ENCODE measurements around the gene YEATS2. TPM values are rescaled to one million over a fixed set of nuclear protein-coding genes. Genes with fewer than 3 reads are reported as not detected.
"Not testable (repeated sequence)": the region's sequence is repeated elsewhere in the genome, so short reads cannot be mapped to it uniquely, and the experiment has no call there.

YEATS2 gene
- total RNA-seq = 44.5 and 45.0 TPM in 2 replicates

- intact Hi-C loops (cut with micrococcal nuclease) = loop anchor here (1.0 to 5.0 kb wide), 17 partner anchors 13 to 905 kb away; partner anchors contain the start of genes ABCC5, ABCF3, ALG3 and AP2M1
Measured at GRCh38 chr3:183697610-183698317, at the start of gene YEATS2. TSS of gene YEATS2 (plus strand) at chr3:183697797. CDS start at chr3:183715163, 17,366 bp downstream.

GRCh38 chr3:183650554-183650953 is 47.0 kb upstream of the YEATS2 start:
- intact Hi-C loops (cut with micrococcal nuclease) = no loop called here

DNA sequence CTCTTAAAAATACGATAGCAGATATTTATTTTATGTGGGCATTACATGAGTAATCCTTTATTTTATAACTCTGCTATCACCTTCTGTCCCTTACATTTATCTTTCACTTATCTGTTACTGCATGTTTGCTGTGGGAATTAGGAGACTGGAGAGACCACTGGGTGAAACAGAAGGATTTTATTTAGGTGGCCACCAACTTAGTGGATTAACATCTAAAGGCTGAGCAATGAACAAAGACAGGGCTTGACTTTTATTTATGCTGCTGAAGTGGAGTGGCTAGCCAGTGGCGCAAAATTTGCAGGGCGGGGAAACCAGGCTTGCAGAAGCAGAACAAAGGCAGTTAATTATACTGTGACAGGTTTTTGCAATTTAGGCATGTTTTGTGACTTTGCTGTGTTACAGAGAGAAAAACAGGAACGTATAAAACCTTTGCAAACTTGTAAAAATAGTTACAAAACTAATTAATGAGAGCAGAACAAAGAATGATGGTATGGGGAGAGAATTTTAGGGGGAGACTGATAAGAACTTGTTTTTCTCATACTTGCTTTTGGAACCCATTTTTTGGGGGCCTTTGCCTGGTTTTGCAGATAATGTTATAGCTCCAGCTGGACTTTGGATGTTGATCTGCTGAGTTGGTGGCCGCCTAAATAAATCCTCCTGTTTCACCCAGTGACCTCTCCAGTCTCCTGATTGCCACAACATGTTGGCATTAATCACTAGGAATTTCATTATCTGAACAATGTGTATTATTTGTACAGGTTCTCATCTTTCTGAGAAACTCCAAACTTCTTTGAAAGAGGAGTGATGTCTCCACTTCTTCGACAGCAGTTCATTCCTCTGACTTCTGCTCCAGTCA is 44.2 kb upstream of the YEATS2 start:
- intact Hi-C loops (cut with micrococcal nuclease) = no loop called here

DNA sequence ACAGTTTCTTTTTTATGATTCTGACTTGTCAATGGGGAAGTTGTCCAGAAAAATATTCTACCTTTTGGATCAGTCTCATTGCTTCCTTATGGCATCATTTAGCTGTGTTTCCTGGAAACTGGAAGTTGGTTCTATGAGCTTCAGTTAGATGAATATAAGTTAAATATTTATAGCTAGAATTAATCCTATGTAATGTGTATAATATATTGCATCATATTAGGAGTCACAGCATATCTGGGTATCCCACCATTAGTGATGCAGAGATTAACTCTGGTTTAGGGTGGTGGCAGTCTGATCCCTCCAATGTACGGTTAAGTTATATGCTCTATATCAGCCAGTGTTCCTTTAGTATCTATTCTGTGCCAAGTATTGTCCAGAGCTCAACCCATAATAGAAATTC is 42.9 kb upstream of the YEATS2 start:
- intact Hi-C loops (cut with micrococcal nuclease) = no loop called here

DNA sequence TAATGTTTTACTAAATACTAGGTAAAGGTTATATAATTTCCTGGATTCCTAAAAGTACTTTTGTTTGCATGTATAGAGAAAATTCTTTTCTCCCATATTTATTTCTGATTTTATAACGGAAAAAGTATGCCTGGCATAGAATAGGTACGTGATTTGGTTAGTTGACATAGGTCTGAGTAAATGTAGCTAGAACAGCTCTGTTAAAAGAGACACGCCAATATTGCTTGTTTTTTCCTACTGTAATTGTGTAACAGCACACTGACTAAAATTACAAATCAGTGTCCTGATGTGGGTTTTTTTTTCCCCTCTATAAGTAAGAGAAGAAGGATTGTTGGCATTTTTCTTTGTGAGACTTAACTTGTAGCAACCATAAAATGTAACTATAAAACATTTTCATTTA is 35.5 kb upstream of the YEATS2 start:
- intact Hi-C loops (cut with micrococcal nuclease) = no loop called here

- intact Hi-C loops (cut with micrococcal nuclease) = no loop called here
Measured at GRCh38 chr3:183664913-183665381, 32.6 kb upstream of the YEATS2 start.

GRCh38 chr3:183680061-183680460 is 17.5 kb upstream of the YEATS2 start:
- intact Hi-C loops (cut with micrococcal nuclease) = no loop called here

DNA sequence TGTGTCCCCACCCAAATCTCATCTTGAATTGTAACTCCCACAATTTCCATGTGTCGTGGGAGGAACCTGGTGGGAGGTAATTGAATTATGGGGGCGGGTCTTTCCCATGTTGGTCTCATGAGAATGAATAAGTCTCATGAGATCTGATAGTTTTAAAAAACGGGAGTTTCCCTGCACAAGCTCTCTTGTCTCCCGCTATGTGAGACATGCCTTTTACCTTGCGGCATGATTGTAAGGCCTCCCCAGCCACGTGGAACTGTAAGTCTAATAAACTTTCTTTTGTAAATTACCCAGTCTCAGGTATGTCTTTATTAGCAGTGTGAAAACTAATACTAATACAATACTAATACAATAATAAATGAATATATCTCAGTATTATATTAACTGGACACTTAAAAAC is 9.9 kb upstream of the YEATS2 start:
- intact Hi-C loops (cut with micrococcal nuclease) = no loop called here

DNA sequence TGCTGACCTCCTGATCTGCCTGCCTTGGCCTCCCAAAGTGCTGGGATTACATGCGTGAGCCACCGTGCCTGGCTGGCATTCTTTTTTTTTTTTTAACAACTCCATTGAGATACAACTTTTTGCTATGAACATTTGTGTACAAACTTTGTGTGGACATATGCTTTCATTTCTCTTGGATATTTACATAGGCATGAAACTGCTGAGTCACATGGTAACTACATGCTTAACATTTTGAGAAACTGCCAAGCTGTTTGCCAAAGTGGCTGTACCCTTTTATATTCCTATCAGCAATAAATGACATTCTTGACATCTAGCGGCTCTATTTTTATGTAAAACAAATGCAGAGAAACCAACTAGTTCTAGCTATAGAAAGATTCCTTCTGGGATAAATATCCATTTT is 8.7 kb upstream of the YEATS2 start:
- intact Hi-C loops (cut with micrococcal nuclease) = no loop called here

DNA sequence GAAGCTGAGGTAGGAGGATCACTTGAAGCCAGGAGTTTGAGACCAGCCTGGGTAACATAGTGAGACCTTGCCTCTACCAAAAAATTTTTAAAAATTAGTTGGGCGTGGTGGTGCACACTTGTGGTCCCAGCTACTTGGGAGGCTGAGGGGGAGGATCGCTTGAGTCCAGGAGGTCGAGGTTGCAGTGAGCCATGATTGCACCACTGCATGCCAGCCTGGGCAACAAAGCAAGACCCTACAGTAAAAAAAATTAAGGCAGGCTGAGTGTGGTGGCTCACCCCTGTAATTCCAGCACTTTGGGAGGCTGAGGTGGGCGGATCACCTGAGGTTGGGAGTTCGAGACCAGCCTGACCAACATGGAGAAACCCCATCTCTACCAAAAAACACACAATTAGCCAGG is 8.0 kb upstream of the YEATS2 start:
- intact Hi-C loops (cut with micrococcal nuclease) = not testable (repeated sequence)

DNA sequence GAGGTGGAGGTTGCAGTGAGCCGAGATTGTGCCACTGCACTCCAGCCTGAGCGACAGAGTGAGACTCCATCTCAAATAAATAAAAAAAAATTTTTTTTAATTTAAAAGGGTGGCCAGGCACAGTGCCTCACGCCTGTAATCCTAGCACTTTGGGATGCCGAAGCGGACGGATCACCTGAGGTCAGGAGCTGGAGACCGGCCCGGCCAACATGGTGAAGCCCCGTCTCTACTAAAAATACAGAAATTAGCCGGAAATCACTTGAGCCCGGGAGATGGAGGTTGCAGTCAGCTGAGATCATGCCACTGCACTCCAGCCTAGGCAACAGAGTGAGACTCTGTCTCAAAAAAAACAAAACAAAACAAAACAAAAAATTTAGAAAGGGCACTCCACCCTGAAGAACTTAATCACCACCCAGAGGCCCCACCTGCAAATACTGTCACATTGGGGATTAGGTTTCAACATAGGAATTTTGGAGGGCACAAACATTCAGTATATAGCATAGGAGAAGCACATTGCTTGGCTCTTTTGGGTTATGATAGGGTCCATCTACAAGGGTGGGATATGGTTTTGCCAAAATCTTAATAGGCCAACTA is 7.1 kb upstream of the YEATS2 start:
- intact Hi-C loops (cut with micrococcal nuclease) = no loop called here

DNA sequence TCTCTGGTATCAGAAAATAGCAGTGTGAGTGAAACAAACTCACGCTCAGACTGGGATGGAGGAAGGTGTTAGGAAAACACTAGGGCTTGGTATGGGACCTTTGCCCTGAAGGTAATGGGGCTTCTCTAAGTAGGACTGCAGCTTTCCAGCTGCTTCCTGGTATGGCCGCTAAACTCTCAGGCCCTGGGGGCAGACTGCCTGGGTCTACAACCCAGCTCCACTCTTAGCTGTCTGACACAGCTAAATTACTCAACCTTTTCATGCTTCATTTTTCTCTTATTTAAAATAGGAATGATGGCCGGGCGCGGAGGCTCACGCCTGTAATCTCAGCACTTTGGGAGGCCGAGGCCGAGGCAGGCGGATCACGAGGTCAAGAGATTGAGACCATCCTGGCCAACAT is 5.2 kb upstream of the YEATS2 start:
- intact Hi-C loops (cut with micrococcal nuclease) = no loop called here

DNA sequence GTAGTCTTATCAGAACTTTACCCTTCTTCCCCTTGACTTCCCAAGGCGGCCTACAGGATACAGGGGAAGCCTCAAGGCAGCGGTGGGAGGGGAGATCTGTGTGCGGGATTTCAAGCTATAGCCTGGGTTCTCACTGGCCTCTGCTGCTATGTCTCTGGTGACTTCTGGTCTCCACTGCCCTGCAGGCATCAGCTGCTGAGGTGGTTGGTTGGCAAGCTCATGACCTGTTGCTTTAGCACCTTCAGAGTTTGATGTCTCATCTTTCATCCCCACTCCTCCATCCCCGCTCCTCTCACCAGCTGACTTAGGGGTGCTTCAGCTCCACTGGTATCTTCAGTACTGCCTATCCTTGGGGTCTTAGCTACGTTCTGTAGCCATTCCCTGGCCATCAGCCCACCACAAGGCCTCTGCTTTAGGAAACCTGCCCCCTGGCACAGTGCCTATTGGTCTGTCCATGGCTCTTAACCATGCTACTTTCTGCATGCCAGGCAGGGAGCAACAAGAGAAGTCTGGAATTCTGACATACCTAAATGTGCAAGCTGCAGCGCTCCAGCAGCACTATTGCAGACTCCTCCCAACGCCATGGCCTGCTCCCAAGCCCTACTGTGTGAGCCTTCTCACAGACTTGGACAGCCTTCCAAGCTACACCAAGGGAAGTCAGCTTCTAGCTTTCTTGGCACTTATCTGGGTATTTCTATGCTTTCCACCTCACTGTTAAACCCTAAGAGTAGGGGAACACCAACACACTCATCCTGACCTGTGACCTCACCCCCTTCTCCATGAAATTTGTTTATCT is 1.8 kb upstream of the YEATS2 start:
- intact Hi-C loops (cut with micrococcal nuclease) = loop anchor here (2.0 to 5.0 kb wide), 7 partner anchors 477 to 903 kb away; partner anchors contain the start of genes ABCF3, ALG3, AP2M1 and ATP11B

DNA sequence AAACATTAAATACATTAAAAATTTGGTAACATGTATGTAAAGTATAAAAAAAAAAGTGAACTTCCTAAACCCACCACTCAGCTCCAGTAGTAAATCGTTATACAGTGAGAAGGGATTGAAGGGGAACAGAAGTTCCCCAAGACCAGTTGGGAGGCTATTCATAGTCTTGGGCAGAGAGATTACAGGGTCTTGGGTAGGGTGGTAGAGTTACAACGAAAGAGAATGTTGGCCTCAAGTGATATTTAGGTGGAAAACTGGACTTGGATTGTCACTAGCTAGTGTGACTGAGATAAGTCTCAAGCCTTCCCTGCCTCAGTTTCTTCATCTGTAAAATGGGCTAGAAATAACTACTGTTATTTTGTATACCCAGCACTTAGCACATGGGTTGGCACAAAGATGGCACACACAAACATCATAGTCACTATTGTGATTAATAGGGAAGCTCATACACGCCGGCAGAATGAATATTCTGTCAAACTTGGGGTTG is 431 bp upstream of the YEATS2 start:
- intact Hi-C loops (cut with micrococcal nuclease) = loop anchor here (1.0 to 5.0 kb wide), 10 partner anchors 61 to 905 kb away; partner anchors contain the start of genes ABCF3, ALG3, AP2M1 and ATP11B

- intact Hi-C loops (cut with micrococcal nuclease) = loop anchor here (1.0 to 5.0 kb wide), 13 partner anchors 12 to 906 kb away; partner anchors contain the start of genes ABCC5, ABCF3, AP2M1 and ATP11B
Measured at GRCh38 chr3:183698318-183698751, 738 bp downstream of the YEATS2 start.

DNA sequence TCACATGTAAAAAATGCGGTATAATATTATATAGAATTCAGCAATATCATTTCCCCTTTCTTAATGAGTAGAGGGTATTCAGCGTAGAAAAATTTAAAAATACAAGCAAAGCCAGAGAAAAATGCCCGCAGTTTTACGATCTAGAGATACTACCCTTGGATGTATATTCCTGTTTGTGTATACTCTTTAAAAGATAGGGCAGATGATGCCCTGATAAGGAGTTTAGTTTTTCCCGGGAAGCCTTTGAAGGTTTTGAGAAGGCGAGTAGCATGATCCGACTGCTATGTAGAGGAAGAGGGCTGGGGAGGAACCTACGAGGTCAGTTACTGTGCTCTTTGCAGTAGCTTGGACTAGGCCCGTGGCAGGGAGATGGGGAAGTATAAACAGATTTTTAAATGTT is 1.2 kb downstream of the YEATS2 start:
- intact Hi-C loops (cut with micrococcal nuclease) = loop anchor here (1.0 to 5.0 kb wide), 14 partner anchors 12 to 906 kb away; partner anchors contain the start of genes ABCC5, ABCF3, AP2M1 and ATP11B

DNA sequence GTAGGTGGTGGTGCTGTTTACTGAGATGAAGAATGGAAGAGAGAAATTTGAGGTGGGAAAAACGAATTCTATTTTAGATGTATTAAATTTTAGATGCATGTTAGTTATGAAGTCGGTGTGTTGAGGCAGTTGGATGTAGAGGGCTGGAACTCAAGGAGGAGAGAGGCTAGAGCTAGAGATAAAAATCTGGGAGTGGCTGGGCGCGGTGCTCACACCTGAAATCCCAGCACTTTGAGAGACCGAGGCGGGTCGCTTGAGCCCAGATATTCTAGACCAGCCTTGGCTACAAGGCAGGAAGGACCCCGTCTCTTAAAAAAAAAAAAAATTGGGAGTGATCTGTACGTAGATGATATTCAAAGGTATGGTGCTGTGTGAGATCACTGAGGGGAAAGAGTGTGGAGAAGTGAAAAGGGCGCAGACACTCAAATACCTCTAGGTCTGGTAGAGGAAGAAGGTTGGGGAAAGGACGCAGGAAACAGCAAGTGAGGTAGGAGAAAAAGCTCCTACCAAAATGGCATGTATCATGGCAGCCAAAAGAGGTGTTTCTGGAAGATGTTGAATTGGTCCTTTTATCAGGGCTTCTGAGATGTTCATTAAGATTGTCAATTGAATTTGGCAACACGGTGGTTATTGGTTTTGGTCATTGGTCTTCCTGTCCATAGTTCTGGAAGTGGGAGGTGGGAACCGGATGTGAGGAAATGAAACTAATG is 1.8 kb downstream of the YEATS2 start:
- intact Hi-C loops (cut with micrococcal nuclease) = loop anchor here (1.0 to 5.0 kb wide), 10 partner anchors 183 to 907 kb away; partner anchors contain the start of genes ABCC5, ABCF3, AP2M1 and ATP11B

DNA sequence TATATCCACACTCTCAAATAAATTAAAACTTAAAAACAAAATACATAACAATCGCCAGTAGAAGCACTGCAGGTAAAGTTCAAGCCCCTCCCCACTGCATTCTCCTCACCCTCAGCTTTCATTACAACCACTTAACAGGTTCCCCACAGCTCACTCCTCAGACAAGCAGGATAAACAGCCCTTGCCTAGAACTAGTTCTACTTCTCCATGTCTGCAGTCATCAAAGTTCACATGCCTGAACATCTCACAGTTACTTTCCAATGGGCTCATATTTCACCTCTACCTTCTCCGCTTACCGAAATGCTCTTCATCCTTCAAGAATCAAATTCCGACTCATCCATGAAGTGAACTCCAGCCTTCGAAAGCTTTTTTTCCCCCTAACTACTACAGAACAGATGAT is 4.1 kb downstream of the YEATS2 start:
- intact Hi-C loops (cut with micrococcal nuclease) = no loop called here

DNA sequence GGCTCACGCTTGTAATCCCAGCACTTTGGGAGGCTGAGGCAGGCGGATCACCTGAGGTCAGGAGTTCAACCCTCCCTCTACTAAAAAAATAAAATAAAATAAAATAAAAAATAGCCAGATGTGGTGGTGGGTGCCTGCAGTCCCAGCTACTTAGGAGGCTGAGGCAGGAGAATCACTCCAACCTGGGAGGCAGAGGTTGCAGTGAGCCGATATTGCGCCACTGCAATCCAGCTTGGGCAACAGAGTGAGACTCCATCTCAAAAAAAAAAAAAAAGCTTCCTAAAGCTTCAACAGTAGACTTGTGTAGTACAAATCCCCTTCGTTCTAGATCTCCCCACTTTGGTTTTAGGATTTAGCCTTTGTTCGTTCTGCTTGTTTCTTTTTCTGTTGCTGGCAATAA is 6.3 kb downstream of the YEATS2 start:
- intact Hi-C loops (cut with micrococcal nuclease) = not testable (repeated sequence)

DNA sequence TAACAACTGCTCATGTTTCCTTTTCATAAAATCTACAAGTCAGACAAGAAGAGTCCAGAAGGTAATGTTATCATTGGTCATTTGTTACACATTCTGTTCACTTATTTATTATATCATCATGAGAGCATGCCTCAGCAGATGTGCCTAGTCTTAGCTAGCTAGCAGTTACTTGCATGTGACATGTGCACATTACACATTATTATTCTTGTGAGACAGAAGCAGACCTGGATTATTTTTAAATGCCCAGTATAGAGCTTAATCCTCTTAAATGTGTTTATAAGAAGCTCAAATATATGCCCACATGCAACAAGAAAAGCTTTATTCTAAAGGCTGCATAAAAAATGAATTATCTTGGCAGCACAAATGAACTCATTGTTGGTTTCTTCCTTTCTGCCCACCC is 12.6 kb downstream of the YEATS2 start:
- intact Hi-C loops (cut with micrococcal nuclease) = loop anchor here (1.0 kb wide), 1 partner anchor 12 kb away; no protein-coding TSS in a partner anchor

All from T-helper 1 cell treated with Interleukin-12 subunit alpha and Interleukin-12 subunit beta and Interleukin-4 antibody, amounts not matched to agents 30 ng/mL and 1 ng/mL, for 36 hours (primary cell).